Epithelial cell of esophagus (primary cell): Measurements from ENCODE around the gene SELENBP1.
A peak's percentile ranks its signal among the peaks of the same experiment; 100 is the strongest.
"Not testable (repeated sequence)": the region's sequence is repeated elsewhere in the genome, so short reads cannot be mapped to it uniquely, and the experiment has no call there.

ENCODE experiments used
- DNase-seq: peaks from one replicate; pipeline ENCODE4 v3.0.0; 2010; ENCODE audit warnings: low read depth
- H3K4me3 ChIP-seq: 2 replicates; pipeline ENCODE4 v1.5.1; 2011; ENCODE audit warnings: mild to moderate bottlenecking, low read length, control low read depth
- TF ChIP-seq, protein P1 (sequence below): IDR thresholded peaks from 2 replicates; pipeline ENCODE4 v1.5.1; 2011; ENCODE audit warnings: low read depth, mild to moderate bottlenecking, low read length, control low read depth, inconsistent platforms; ENCODE audit not compliant: insufficient read depth; ENCODE audit errors: missing control alignments

Gene SELENBP1

GRCh38 chr1:151352021-151352718, 20.3 kb downstream of the SELENBP1 start:
- DNase-seq: peak; percentile 24
- TF ChIP-seq, protein P1, sequence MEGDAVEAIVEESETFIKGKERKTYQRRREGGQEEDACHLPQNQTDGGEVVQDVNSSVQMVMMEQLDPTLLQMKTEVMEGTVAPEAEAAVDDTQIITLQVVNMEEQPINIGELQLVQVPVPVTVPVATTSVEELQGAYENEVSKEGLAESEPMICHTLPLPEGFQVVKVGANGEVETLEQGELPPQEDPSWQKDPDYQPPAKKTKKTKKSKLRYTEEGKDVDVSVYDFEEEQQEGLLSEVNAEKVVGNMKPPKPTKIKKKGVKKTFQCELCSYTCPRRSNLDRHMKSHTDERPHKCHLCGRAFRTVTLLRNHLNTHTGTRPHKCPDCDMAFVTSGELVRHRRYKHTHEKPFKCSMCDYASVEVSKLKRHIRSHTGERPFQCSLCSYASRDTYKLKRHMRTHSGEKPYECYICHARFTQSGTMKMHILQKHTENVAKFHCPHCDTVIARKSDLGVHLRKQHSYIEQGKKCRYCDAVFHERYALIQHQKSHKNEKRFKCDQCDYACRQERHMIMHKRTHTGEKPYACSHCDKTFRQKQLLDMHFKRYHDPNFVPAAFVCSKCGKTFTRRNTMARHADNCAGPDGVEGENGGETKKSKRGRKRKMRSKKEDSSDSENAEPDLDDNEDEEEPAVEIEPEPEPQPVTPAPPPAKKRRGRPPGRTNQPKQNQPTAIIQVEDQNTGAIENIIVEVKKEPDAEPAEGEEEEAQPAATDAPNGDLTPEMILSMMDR: no peak
- no peak overlapping the region for H3K4me3 ChIP-seq

GRCh38 chr1:151350323-151350722, 22.2 kb downstream of the SELENBP1 start:
- not testable (repeated sequence) for H3K4me3 ChIP-seq, DNase-seq

DNA sequence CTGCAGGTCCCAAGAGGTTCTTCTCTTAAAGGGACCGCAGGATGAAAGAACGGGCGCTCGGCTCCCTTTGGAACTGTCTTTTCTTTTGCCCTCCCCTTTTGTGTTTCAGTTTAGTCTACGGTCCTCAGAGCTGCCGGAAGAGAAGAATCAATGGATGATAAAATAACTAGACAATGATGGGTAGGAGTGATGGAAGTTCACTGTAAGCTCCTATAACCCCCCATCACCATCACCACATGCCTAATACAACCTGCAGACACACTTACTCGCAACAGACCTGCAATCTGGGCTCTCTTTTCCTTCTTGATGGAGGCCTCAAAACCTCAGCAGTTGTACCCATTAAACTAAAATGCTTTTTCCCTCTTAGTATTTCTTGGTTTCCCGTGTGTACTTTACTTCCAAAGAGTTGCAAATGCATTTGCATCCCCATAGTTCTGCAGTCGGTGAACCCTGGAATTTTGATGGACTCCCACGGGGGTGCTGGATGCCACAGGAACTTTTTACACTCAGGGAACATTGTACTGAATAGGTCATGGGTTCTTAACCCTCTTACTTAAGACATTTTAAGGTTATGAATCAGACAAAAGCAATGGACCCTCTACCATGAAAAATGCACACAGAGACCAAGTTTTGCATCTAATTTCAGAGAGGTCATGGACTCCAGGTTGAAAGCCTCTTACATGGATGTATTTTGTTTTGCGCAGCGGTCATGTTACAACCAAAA, 24.8 kb downstream of the SELENBP1 start:
- TF ChIP-seq, protein P1: no peak
- H3K4me3 ChIP-seq: peak overlapping the region; percentile 95
- no peak for DNase-seq

DNA sequence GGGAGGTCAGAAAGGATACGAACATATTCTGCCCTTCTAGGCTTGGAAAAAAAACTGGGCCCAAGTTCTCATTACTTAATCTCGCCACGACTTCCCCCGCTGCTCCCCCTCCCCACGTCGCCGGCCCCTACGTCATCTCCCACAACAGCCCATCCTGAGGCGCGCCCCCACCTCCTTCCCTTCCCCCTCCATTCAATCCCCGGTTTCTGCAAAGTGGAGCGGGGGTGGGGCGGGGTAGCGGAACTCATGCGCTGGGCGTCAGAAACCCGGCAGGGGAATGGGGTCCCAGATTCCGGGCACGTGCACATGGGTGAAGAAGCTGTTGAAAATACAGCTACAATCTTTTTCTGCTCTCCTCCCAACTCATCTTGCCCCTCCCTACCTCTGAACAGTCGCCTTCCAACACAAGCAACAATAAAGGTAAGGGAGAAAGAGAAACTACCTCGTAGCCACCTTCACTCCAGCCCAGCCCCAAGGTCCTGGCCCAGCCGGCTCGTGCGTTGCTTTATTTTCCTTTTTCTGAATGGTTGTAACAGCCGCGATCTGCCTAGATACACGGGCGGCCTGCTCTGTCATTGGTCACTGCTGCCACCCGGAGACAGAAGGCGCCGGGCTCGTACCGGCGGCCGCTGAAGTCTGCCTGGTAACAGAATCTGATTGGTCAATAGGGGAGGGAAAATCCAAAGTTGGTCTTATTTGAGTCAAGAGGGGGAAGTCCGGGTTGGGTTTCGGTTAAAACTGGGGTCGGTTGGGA, 25.6 kb downstream of the SELENBP1 start, which contains the start of gene RFX5:
Gene RFX5, minus strand, starts transcription at position 484 of the 754 bp plus-strand sequence. CDS start 932 bp downstream, outside the sequence.
- peak within 1 kb of the TSS; percentile 95 for H3K4me3 ChIP-seq
- TF ChIP-seq, protein P1: no peak
- peak; percentile 99 for DNase-seq

DNA sequence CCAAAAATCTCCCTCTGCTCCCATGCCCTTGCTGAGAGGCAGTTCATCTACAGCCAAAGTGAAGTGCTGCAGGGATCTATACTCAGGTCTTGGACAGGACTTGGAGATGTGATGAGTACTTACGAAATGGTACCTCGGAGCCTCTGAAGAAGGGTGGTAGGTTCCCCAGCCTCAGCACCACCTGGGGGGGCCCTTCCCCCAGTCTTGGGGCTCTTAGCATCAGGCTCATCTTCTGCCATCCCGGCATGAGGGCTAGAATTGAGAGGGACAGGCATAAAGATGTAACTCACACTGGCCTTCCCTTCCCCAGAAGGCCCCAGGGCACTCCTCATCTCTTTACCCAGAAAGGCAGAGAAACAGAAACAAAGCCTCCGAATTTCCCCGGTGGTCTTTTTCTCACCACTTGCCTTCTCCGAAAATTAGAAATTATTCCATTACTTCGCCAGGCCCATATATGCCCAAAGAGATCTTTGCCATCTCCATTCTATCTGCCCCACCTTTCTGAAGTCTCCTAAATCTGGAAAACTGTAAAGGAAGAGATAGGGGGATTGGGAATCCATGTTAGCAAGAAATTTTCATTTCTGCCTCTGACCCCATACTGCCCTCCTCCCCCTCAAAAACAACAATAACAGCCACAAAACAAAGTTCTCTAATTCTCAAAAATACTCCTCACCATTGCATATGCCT, 26.3 kb downstream of the SELENBP1 start:
- no peak for DNase-seq
- H3K4me3 ChIP-seq: peak overlapping the region; percentile 95
- TF ChIP-seq, protein P1: no peak

DNA sequence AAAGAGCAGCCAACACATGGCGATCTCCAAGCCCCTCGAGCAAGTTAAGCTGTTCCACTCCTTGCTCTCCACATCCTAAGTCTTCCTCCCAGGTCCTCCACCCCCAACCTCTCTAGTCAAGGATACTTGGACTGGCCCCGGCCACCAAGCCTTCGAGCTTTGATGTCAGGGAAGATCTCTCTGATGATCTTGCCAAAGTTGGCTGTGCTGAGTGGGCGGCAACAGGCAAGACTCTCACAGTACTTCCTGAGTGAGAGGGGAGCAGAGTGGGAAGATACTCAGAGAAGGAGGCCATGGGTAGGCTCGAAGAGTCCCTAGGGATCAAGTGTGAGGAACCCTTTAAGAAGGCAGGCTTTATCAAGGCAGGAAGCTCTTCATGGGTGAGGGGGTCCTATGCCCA, 28.2 kb downstream of the SELENBP1 start:
- DNase-seq: no peak
- H3K4me3 ChIP-seq: no peak overlapping the region
- TF ChIP-seq, protein P1: no peak

DNA sequence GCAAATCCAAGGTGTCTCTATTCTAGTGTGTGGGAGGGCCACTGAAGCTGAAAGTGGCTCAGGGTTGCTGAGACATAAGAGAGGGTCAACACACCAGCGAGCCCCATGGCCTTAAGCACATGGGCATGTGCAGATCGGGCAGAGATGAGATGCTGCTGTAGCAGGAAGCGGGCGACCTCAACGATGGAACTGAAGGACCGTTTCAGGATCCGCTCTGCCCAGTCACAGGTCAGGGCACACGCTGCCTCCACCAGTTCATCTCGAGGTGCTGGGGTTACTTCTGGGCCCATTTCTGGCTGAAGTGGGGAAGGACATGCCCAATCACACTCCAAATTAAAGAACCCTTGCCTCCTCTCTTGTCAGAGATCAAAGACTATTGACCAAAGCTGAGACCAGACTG, 28.9 kb downstream of the SELENBP1 start:
- TF ChIP-seq, protein P1: no peak
- no peak for DNase-seq
- H3K4me3 ChIP-seq: no peak overlapping the region
